Measurements from ENCODE around the gene FCER1G. TPM values are rescaled to one million over a fixed set of nuclear protein-coding genes. Genes with fewer than 3 reads are reported as not detected.

Gene FCER1G
- total and polyA plus RNA-seq, 2 of the 8 experiments (the other 6 are each of a cell fraction or from before 2014, with no cell fraction given), result 1.6 TPM; not detected in 1

DNA sequence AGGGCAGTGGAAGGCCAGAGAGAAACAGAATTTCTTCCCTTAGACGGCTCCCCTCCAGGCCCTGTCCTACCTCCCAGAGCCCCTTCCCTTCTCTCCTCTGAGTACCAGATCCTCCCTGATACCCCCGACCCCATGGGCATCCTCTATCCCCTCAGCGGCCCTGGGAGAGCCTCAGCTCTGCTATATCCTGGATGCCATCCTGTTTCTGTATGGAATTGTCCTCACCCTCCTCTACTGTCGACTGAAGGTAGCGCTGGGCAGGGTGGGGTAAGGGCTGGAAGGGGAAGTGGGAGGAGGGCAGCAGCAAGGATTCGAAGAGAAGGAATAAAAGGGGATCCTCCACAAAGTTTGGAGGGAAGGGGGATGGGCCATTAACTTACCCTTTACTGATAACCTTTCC is 2.7 kb downstream of the FCER1G start (continued):
- TF ChIP-seq, protein P1, sequence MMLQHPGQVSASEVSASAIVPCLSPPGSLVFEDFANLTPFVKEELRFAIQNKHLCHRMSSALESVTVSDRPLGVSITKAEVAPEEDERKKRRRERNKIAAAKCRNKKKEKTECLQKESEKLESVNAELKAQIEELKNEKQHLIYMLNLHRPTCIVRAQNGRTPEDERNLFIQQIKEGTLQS (IDR thresholded peaks at IDR 0.05; ENCODE audit: insufficient read depth, low read depth, low read length), result no peak
- TF ChIP-seq NRF1 (IDR thresholded peaks at IDR 0.05; ENCODE audit: low read depth, low read length) (no peak), CTBP2 (IDR thresholded peaks at IDR 0.05; ENCODE audit: borderline replicate concordance, insufficient read depth, insufficient read length, low read length) (no peak)
